CD4-positive, alpha-beta T cell (primary cell): ENCODE measurements around the gene PGM5. TPM values are rescaled to one million over a fixed set of nuclear protein-coding genes. Genes with fewer than 3 reads are reported as not detected.

Experiments
- ATAC-seq: fragments of 200-7000 bp; cut with Tn5 transposase; one replicate; pipeline ENCODE4 v1.10.0; 2022; ENCODE audit warnings: mild to moderate bottlenecking; ENCODE audit not compliant: poor library complexity
- CTCF ChIA-PET: fragments of 350-600 bp; sonication (Branson Sonifier 250); formaldehyde crosslinking; loops from one replicate; lab custom pipeline; 2021; ENCODE audit warnings: antibody characterized with exemption, inconsistent platforms; lab: Charles Lee
- POLR2A ChIA-PET: fragments of 350-600 bp; sonication (Branson Sonifier 250); formaldehyde crosslinking; loops from one replicate; lab custom pipeline; 2021; ENCODE audit warnings: antibody characterized with exemption, inconsistent platforms; lab: Charles Lee
- DNase-seq, 14 experiments: peaks; one replicate each; pipeline ENCODE4 v3.0.0-alpha.2; 2013 to 2020; ENCODE audit warnings: mixed read lengths in 2 of 14
- H3K27ac ChIP-seq, 2 donors: one replicate each; pipeline versions ENCODE4 v1.5.1 to v1.7.0; 2013; ENCODE audit warnings: low read length in 2 of 2, low read depth in 1 of 2, mild to moderate bottlenecking in 1 of 2
- H3K27me3 ChIP-seq, 2 experiments: 1 replicate in 1 of 2; 2 replicates in 1 of 2; pipeline versions ENCODE4 v1.6.1 to v1.7.0; 2013; ENCODE audit warnings: low read length in 2 of 2, control low read depth in 1 of 2, mild to moderate bottlenecking in 1 of 2, moderate library complexity in 1 of 2; ENCODE audit not compliant: insufficient read depth in 2 of 2, control insufficient read depth in 1 of 2
- H3K36me3 ChIP-seq: one replicate; pipeline ENCODE4 v1.6.1; 2013; ENCODE audit warnings: low read length, control low read depth; ENCODE audit not compliant: insufficient read depth
- H3K4me1 ChIP-seq: one replicate; pipeline ENCODE4 v1.6.1; 2013; ENCODE audit warnings: low read length, control low read depth; ENCODE audit not compliant: insufficient read depth
- H3K4me3 ChIP-seq: one replicate; pipeline ENCODE4 v1.5.1; 2013; ENCODE audit warnings: mild to moderate bottlenecking, low read length, moderate library complexity
- H3K9me3 ChIP-seq, 2 experiments: 1 replicate in 1 of 2; 2 replicates in 1 of 2; pipeline versions ENCODE4 v1.6.1 to v1.7.0; 2013; ENCODE audit warnings: low read length in 2 of 2, mild to moderate bottlenecking in 2 of 2, control low read depth in 1 of 2, moderate library complexity in 1 of 2; ENCODE audit not compliant: control insufficient read depth in 1 of 2, insufficient read depth in 1 of 2
- H3K27ac Mint-ChIP-seq: one replicate; pipeline ENCODE4 v1.8.0; 2020; ENCODE audit warnings: mixed read lengths
- H3K27me3 Mint-ChIP-seq: one replicate; pipeline ENCODE4 v1.8.0; 2021; ENCODE audit warnings: mixed read lengths
- H3K36me3 Mint-ChIP-seq: one replicate; pipeline ENCODE4 v1.8.0; 2021; ENCODE audit warnings: low read depth, mixed read lengths
- H3K4me1 Mint-ChIP-seq: one replicate; pipeline ENCODE4 v1.8.0; 2021; ENCODE audit warnings: low read depth, mixed read lengths
- H3K4me3 Mint-ChIP-seq: one replicate; pipeline ENCODE4 v1.8.0; 2020; ENCODE audit warnings: mild to moderate bottlenecking, mixed read lengths
- H3K9me3 Mint-ChIP-seq: one replicate; pipeline ENCODE4 v1.8.0; 2020; ENCODE audit warnings: mixed read lengths
- CTCF ChIP-seq: fragments of 200-600 bp; IDR thresholded peaks from one replicate; pipeline ENCODE4 v1.8.0; 2022; ENCODE audit warnings: antibody characterized with exemption, mild to moderate bottlenecking
- intact Hi-C, 2 experiments: fragments of 100-400 bp; cut with DNase I in 1 of 2; cut with micrococcal nuclease in 1 of 2; formaldehyde crosslinking; loops; one replicate each; pipeline versions ENCODE4 v1.15.1 to v1.9.0; 2023 to 2025; cut with DNase I, micrococcal nuclease
- total RNA-seq, 174 experiments: library from RNA in 2 of 174; stranded (reverse) in 2 of 174; gene quantifications; one replicate each; pipeline ENCODE4 v1.2.3 and lab custom pipeline; 2021 to 2026

PGM5 gene
- total RNA-seq, 2 experiments from 2014 or later: not detected

DNA sequence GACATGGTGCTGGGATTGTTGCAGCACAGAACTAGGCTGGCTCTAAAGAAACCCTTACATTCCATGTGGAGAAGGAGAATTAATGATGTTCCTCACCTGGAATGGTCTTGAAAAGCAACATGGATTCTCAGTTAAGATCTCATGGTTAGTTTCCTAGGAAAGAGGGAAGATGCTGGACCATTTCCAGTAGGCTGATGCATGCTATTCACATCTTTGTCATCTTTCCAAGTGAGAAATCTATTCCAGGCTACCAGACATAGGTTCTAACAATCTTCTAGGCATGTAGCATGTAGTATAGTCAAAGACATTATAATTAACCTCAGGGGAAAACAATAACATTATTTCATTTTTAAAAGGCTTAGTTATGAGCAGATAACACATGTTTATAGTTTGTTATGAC is 139.9 kb downstream of the PGM5 start:
- Histone ChIP-seq H3K9me3 (no peaks in the 10 kb centered on the region), H3K4me3 (no peak overlapping the region), H3K4me1 (no peaks in the 10 kb centered on the region), H3K36me3 (no peaks in the 10 kb centered on the region), H3K27me3 (peaks cover 0 to 2% of the 10 kb centered on the region in 2 experiments), H3K27ac (no peak overlapping the region)
- intact Hi-C loops: no loop called here
- DNase-seq: no peak
- H3K4me3 Mint-ChIP-seq: no peak overlapping the region
- H3K9me3 Mint-ChIP-seq: no peaks in the 10 kb centered on the region
- POLR2A ChIA-PET: no interaction called here
- no peaks in the 10 kb centered on the region for H3K4me1 Mint-ChIP-seq
- H3K36me3 Mint-ChIP-seq: no peaks in the 10 kb centered on the region
- CTCF ChIA-PET: no interaction called here
- H3K27ac Mint-ChIP-seq: no peak overlapping the region
- H3K27me3 Mint-ChIP-seq: peaks cover 10% of the 10 kb centered on the region
- no peak for TF ChIP-seq CTCF
- ATAC-seq: no peak

DNA sequence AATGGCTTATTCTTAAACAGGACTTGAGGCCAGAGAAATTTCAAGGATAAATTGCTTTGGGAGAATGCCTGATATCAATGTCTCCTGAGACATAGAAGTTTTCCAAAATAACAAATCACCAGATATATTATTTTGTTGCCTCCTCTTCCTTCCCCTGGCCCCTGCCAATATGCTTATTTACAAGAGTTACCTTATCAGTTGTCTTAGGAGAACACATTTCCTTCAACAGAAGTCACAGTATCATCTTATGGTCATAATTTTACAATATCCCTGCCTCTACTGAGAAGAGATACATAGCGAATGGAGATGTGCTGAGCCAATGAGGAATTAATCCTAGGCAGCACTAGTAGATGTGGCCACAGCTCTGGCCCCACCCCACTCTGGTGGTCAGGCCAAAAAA is 141.2 kb downstream of the PGM5 start:
- Mint-ChIP-seq H3K4me1 (no peaks in the 10 kb centered on the region), H3K4me3 (no peak overlapping the region), H3K27ac (no peak overlapping the region), H3K36me3 (no peaks in the 10 kb centered on the region), H3K9me3 (no peaks in the 10 kb centered on the region), H3K27me3 (peaks cover 10% of the 10 kb centered on the region)
- H3K27ac ChIP-seq: no peak overlapping the region
- H3K9me3 ChIP-seq: no peaks in the 10 kb centered on the region
- ChIA-PET CTCF (no interaction called here), POLR2A (no interaction called here)
- H3K36me3 ChIP-seq: no peaks in the 10 kb centered on the region
- intact Hi-C loops: no loop called here
- no peak overlapping the region for H3K4me3 ChIP-seq
- no peaks in the 10 kb centered on the region for H3K27me3 ChIP-seq
- TF ChIP-seq CTCF: no peak
- no peaks in the 10 kb centered on the region for H3K4me1 ChIP-seq
- no peak for ATAC-seq
- DNase-seq: no peak

DNA sequence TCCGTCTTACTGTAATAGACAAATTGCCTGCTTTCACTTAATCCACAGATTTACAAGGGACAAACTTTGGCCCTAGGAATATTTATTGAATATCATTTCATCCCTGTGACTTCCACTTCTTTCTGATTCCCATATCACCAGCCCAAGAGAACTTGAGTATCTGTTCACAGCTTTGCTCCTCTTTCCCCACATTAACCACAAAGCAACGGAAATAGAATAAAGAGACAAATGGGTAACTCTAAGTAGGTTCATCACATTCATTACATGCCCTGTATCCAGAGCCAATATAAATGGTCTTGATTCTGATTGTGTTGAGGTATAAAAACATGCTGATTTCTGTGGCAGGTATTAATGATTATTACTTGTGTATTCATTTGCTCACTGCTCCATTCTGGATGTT is 142.4 kb downstream of the PGM5 start:
- POLR2A ChIA-PET: no interaction called here
- no peaks in the 10 kb centered on the region for H3K9me3 Mint-ChIP-seq
- Histone ChIP-seq H3K4me3 (no peak overlapping the region), H3K9me3 (no peaks in the 10 kb centered on the region), H3K27ac (no peak overlapping the region), H3K4me1 (no peaks in the 10 kb centered on the region), H3K27me3 (no peaks in the 10 kb centered on the region), H3K36me3 (no peaks in the 10 kb centered on the region)
- no peak for TF ChIP-seq CTCF
- no peaks in the 10 kb centered on the region for H3K36me3 Mint-ChIP-seq
- CTCF ChIA-PET: no interaction called here
- no peak for ATAC-seq
- H3K4me1 Mint-ChIP-seq: no peaks in the 10 kb centered on the region
- intact Hi-C loops: no loop called here
- no peak overlapping the region for H3K4me3 Mint-ChIP-seq
- no peak for DNase-seq
- peaks cover 3% of the 10 kb centered on the region for H3K27me3 Mint-ChIP-seq
- H3K27ac Mint-ChIP-seq: no peak overlapping the region
